ENCODE measurements around the gene NID2.

NID2 gene

DNA sequence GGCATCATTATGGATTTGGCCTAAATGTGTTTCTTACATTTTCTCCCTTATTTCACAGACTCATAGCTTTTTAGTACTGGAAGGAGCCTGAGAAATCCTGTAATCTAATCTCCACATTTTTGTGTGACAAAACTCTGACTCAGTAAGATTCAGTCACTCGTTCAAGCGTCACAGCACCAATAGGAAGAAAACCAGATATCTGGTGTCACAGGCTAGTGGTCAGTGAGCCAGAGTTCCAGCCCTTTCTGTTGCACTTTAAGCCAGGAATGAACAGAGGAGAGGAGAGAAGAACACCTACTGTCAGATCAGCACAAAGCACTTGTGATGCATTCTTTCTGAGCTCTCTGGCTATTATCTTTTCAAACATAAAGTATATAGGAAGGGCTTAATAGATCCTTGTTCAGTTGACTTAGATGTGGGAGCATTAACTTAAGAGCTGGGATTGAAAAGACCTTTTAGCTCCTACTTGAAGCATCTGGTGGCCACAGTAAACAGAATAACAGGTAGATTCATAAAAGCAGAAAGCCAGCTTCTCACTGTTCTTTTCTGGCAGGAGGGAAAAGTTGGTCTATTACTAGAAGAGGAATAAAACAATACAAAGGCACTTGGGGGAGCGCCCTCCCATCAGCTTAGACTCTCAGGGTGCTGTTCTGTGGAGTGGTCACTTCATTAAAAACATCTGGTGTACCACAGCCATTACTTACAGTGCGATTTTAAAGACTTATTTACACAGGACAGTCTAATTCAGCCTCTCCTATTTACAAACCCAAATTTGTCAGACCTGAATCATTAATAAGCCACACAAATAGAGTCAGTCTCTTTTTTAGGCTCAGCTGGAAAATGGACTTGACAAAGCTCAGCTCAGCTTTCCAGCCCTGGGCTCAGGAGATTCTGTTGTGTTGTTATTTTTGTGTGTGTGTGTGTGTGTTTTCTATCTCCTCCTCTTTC is 12.2 kb upstream of the NID2 start:
- no peak for DNase-seq

GRCh38 chr14:52080158-52080800 is 11.4 kb upstream of the NID2 start:
- no peak for DNase-seq

GRCh38 chr14:52079239-52079959 is 10.5 kb upstream of the NID2 start:
- DNase-seq = no peak

- DNase-seq = no peak
Observed at GRCh38 chr14:52078721-52079120, 9.9 kb upstream of the NID2 start.

GRCh38 chr14:52078095-52078531 is 9.3 kb upstream of the NID2 start:
- peak; percentile 29 to 69 for DNase-seq

- no peak for DNase-seq
Observed at GRCh38 chr14:52077256-52077979, 8.6 kb upstream of the NID2 start.

DNA sequence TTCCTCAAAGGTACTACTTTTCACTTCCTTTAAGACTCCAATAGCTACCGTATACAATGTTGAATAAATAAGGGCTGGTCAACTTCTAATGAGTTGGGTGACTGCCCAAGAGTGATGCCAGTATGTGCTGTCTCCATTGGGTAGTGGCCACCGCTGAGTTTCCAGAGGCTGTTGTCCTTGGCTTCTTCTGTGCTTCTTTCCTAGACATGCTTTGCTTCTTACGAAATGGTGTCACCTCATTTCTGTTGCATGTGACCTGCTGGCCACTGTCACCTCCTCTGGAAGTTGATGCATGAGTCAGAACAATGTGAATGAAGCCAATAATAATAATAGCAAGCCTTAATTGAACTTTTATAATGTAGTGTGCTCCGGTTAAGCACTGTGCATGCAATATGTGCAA is 7.5 kb upstream of the NID2 start:
- peak; percentile 9 to 20 for DNase-seq

DNA sequence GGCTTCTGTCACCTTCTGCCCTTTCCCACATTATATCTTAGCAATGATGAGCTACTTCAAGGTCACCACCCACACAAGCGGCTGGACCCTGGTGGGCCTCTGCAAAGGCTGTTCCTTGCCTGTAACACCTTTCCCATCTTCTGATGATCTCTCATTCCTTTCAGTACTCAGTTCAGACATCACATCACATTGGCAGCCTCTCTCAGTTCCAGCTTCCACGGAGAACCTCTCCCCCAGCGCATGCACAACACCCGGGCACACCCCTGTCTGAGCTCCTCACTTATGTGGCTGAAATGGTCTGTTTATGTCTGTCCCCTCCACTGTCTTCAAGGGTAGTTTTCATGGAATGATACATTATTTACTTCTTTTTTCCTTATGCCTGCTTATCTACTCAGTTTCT is 6.5 kb upstream of the NID2 start:
- no peak for DNase-seq

DNA sequence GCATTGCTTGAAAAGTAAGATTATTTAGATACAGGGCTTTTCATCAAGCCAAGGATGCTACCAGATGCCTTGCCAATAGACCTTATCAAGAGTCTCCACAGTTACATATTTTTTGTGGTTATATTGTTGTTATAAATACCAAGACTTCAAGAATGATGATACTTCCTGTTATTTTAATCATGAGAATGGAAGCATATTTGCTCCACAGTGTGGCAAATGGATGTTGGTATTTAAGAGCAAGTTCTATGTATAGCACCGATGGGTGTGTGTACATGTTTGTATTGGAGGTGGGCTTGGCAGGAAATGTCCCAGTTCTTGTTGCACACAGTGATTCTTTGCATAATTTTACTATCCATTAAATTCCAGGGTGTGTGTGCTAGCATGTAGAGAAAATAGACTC is 4.4 kb upstream of the NID2 start:
- DNase-seq = no peak

- DNase-seq = no peak
Observed at GRCh38 chr14:52072266-52072780, 3.5 kb upstream of the NID2 start.

- no peak for DNase-seq
Observed at GRCh38 chr14:52071675-52072074, 2.8 kb upstream of the NID2 start.

GRCh38 chr14:52070051-52070431 is 1.2 kb upstream of the NID2 start:
- no peak for DNase-seq

GRCh38 chr14:52069307-52070050 is 620 bp upstream of the NID2 start:
- DNase-seq = peak in 1 of 2 donors; percentile 13

GRCh38 chr14:52067873-52068614 is 815 bp downstream of the NID2 start:
- DNase-seq = no peak

DNA sequence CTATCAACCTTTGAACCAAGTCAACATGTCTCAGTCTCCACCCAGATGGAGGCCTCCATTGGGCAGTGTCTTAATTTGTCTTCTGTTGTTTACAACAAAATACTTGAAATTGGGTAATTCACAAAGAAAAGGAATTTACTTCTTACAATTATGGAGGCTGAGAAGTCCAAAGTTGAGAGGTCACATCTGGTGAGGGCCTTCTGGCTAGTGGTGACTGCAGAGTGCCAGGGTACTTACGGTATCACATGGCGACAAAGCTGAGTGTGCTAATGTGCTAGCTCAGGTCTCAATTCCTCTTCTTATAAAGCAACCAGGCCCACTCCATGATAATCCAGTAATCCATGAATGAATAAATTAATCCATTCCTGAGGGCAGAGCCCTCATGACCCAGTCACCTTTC is 4.7 kb downstream of the NID2 start:
- no peak for DNase-seq

DNA sequence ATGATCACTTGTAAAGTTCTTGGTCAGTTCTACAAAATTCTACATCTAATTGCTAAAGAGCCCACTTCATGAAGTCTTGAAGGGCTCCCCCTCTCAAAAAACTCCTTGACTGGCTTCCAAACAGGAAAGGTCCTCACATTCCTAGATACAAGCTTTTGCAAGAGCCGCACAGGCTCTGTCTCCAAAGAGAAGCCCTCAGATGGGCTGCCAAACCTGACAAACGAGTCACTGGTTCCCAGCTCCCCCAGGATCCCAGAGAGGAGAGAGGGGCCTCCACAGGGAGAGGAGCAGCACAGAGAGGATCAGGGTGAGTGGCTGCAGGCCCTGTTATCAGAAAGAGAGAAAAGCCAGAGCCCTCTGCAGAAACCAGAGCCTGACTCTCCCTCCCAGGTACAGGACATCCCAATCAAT is 5.8 kb downstream of the NID2 start:
- DNase-seq = no peak

- no peak for DNase-seq
Observed at GRCh38 chr14:52061890-52062289, 7.0 kb downstream of the NID2 start.

- DNase-seq = no peak
Observed at GRCh38 chr14:52061390-52061789, 7.5 kb downstream of the NID2 start.

GRCh38 chr14:52060080-52060479 is 8.8 kb downstream of the NID2 start:
- DNase-seq = no peak

DNA sequence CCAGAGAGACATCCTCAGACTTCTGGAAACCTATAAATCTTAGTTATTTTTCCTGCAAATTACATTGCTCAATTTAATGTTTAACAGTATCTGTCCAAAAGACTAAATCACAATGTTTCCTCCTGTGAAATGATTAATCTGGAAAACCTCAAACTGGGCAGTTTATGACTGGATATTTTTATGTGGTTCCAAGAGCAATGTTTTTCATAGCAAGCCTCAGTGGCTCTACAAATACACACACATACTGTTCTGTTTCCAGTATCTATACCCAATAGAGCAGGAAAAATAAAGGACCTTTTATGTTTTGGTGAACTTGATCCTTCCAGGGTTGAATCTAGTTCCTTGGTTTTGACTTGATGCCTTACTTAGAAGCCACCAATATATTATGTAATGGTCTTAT is 9.2 kb downstream of the NID2 start:
- no peak for DNase-seq

- DNase-seq = no peak
Observed at GRCh38 chr14:52058341-52058740, 10.5 kb downstream of the NID2 start.
